Measurements from ENCODE around the gene KRT7. TPM values are rescaled to one million over a fixed set of nuclear protein-coding genes. Genes with fewer than 3 reads are reported as not detected.
"Not testable (repeated sequence)": the region's sequence is repeated elsewhere in the genome, so short reads cannot be mapped to it uniquely, and the experiment has no call there.

The KRT7 gene
- total RNA-seq, 2 donors from 2014 or later, result 0.36 to 8.0 TPM

GRCh38 chr12:52285172-52285745, 52.2 kb downstream of the KRT7 start:
- ATAC-seq, result no peak
- no peaks in the 10 kb centered on the region for H3K9me3 Mint-ChIP-seq
- H3K27ac Mint-ChIP-seq, result no peak overlapping the region
- no peak for DNase-seq (ENCODE audit: low spot score in 2 of 2)
- H3K36me3 Mint-ChIP-seq, result no peaks in the 10 kb centered on the region

GRCh38 chr12:52285851-52286530, 52.9 kb downstream of the KRT7 start:
- DNase-seq (ENCODE audit: low spot score in 2 of 2), result no peak
- no peak for ATAC-seq
- Mint-ChIP-seq H3K27ac (peak overlapping the region in 1 of 2 donors; percentile 83), H3K9me3 (no peaks in the 10 kb centered on the region), H3K36me3 (no peaks in the 10 kb centered on the region)

GRCh38 chr12:52286857-52287785, 54.1 kb downstream of the KRT7 start:
- not testable (repeated sequence) for ATAC-seq; DNase-seq (ENCODE audit: low spot score in 2 of 2); H3K9me3 Mint-ChIP-seq; H3K27ac Mint-ChIP-seq; H3K36me3 Mint-ChIP-seq

- peak; percentile 22 to 40 for ATAC-seq
- H3K27ac Mint-ChIP-seq, result peak overlapping the region; percentile 23 to 42
- DNase-seq (ENCODE audit: low spot score in 2 of 2); H3K9me3 Mint-ChIP-seq; H3K36me3 Mint-ChIP-seq: not testable (repeated sequence)
Observed at GRCh38 chr12:52287816-52288805, 55.1 kb downstream of the KRT7 start.

- H3K9me3 Mint-ChIP-seq; DNase-seq (ENCODE audit: low spot score in 2 of 2); ATAC-seq; H3K36me3 Mint-ChIP-seq; H3K27ac Mint-ChIP-seq: not testable (repeated sequence)
Observed at GRCh38 chr12:52290483-52291134, 57.6 kb downstream of the KRT7 start.

GRCh38 chr12:52291267-52291935, 58.4 kb downstream of the KRT7 start, which contains the start of gene KRT81:
KRT81 (minus strand) TSS chr12:52291534; CDS start chr12:52291465, 69 bp downstream.
- DNase-seq (ENCODE audit: low spot score in 2 of 2) (no peak), ATAC-seq (no peak)
- Mint-ChIP-seq H3K27ac (no peak within 1 kb of the TSS), H3K9me3 (no peaks in the 10 kb centered on the region), H3K36me3 (no peaks in the 10 kb centered on the region)

GRCh38 chr12:52293926-52294325, 60.9 kb downstream of the KRT7 start:
- ATAC-seq (no peak), DNase-seq (ENCODE audit: low spot score in 2 of 2) (peak in 1 of 2 donors; percentile 18)
- no peak overlapping the region for H3K27ac Mint-ChIP-seq
- H3K36me3 Mint-ChIP-seq, result no peaks in the 10 kb centered on the region
- H3K9me3 Mint-ChIP-seq, result no peaks in the 10 kb centered on the region

GRCh38 chr12:52294803-52295202, 61.8 kb downstream of the KRT7 start:
- Mint-ChIP-seq H3K9me3 (no peaks in the 10 kb centered on the region), H3K36me3 (no peaks in the 10 kb centered on the region), H3K27ac (no peak overlapping the region)
- ATAC-seq (no peak), DNase-seq (ENCODE audit: low spot score in 2 of 2) (no peak)

- DNase-seq (ENCODE audit: low spot score in 2 of 2) (peak in 1 of 2 donors; percentile 20), ATAC-seq (no peak)
- Mint-ChIP-seq H3K27ac (no peak overlapping the region), H3K9me3 (no peaks in the 10 kb centered on the region), H3K36me3 (no peaks in the 10 kb centered on the region)
Observed at GRCh38 chr12:52295663-52296062, 62.6 kb downstream of the KRT7 start.

GRCh38 chr12:52296572-52297215, 63.7 kb downstream of the KRT7 start:
- Mint-ChIP-seq H3K27ac (no peak overlapping the region), H3K9me3 (no peaks in the 10 kb centered on the region), H3K36me3 (no peaks in the 10 kb centered on the region)
- ATAC-seq (no peak), DNase-seq (ENCODE audit: low spot score in 2 of 2) (peak in 1 of 2 donors; percentile 20)

Other genes starting within 250 kb of the KRT7 start
- 10 to 100 TPM in 1 of 2 donors, 1 to 10 TPM in 1; 9.9 to 32.9 TPM for gene TAMALIN, start 226.3 kb upstream of the KRT7 start, total RNA-seq
- 10 to 100 TPM; 29.8 to 76.0 TPM for gene NR4A1, start 181.8 kb upstream of the KRT7 start, total RNA-seq
- gene ATG101, start 163.3 kb upstream of the KRT7 start, total RNA-seq, result 10 to 100 TPM; 28.5 to 46.8 TPM
- gene SMIM41, start 153.5 kb upstream of the KRT7 start, total RNA-seq, result not detected
- not detected for gene KRT80, start 41.2 kb upstream of the KRT7 start, total RNA-seq
- gene KRT86, start 41.4 kb downstream of the KRT7 start, total RNA-seq, result under 1 TPM in 1 of 2 donors, not detected in 1; 0.37 TPM
- gene KRT81, start 58.3 kb downstream of the KRT7 start, total RNA-seq, result not detected
- gene KRT83, start 88.2 kb downstream of the KRT7 start, total RNA-seq, result not detected
- not detected for gene KRT85, start 134.2 kb downstream of the KRT7 start, total RNA-seq
- not detected for gene KRT84, start 152.4 kb downstream of the KRT7 start, total RNA-seq
- gene KRT82, start 173.1 kb downstream of the KRT7 start, total RNA-seq, result not detected
- not detected for gene KRT75, start 201.1 kb downstream of the KRT7 start, total RNA-seq
- not detected for gene KRT6B, start 218.9 kb downstream of the KRT7 start, total RNA-seq
- gene KRT6C, start 240.6 kb downstream of the KRT7 start, total RNA-seq, result not detected